SK-N-SH (cell line): Measurements from ENCODE around the gene CETN1. TPM values are rescaled to one million over a fixed set of nuclear protein-coding genes. Genes with fewer than 3 reads are reported as not detected.

ENCODE experiments used
- CTCF ChIA-PET: fragments of 300-600, 350-600 bp; formaldehyde crosslinking; extraction: SDS; loops from one replicate; lab custom pipeline; 2021; lab: Yijun Ruan, JAX
- POLR2A ChIA-PET: fragments of 350-600 bp; sonication (Branson Sonifier 250); formaldehyde crosslinking; extraction: SDS; loops from one replicate; lab custom pipeline; 2020; ENCODE audit warnings: antibody characterized with exemption, inconsistent platforms; lab: Yijun Ruan, JAX
- DNase-seq: peaks from one replicate; pipeline ENCODE4 v3.0.0; 2012
- H2AFZ ChIP-seq: fragments of 200-600 bp; sonication (generic); 2 replicates; pipeline ENCODE4 v1.8.1; 2016; ENCODE audit warnings: antibody characterized with exemption, mild to moderate bottlenecking, low read depth
- H3F3A ChIP-seq: fragments of 200-600 bp; sonication (generic); replicated peaks from 2 replicates; pipeline ENCODE3; 2016; ENCODE audit warnings: antibody characterized with exemption, mild to moderate bottlenecking; ENCODE audit not compliant: insufficient read depth
- H3K27ac ChIP-seq, 2 experiments: fragments of 200-500 bp in 1 of 2; fragments of 200-600 bp in 1 of 2; sonication (Bioruptor generic) in 1 of 2; sonication (generic), shearing (Covaris generic) in 1 of 2; 2 replicates each; pipeline versions ENCODE4 v1.5.1 to v1.6.1; 2014 to 2016; ENCODE audit warnings: low read depth in 2 of 2, inconsistent platforms in 1 of 2, low read length in 1 of 2, mild to moderate bottlenecking in 1 of 2, mixed read lengths in 1 of 2
- H3K27me3 ChIP-seq: fragments of 200-600 bp; sonication (generic), shearing (Covaris generic); 2 replicates; pipeline ENCODE4 v1.6.1; 2016; ENCODE audit warnings: mixed run types; ENCODE audit not compliant: insufficient read depth
- H3K36me3 ChIP-seq, 2 experiments: fragments of 200-500 bp in 1 of 2; fragments of 200-600 bp in 1 of 2; sonication (Bioruptor generic) in 1 of 2; sonication (generic) in 1 of 2; replicated peaks in 1 of 2; 2 replicates each; pipeline versions ENCODE3 to v1.5.1; 2014 to 2016; ENCODE audit warnings: low read length in 1 of 2, mild to moderate bottlenecking in 1 of 2; ENCODE audit not compliant: insufficient read depth in 2 of 2, control insufficient read depth in 1 of 2
- H3K4me1 ChIP-seq, 2 experiments: fragments of 200-500 bp in 1 of 2; fragments of 200-600 bp in 1 of 2; sonication (Bioruptor generic) in 1 of 2; sonication (generic), shearing (Covaris generic) in 1 of 2; 2 replicates each; pipeline versions ENCODE4 v1.5.1 to v1.6.1; 2014 to 2016; ENCODE audit warnings: low read depth in 1 of 2, low read length in 1 of 2, mixed run types in 1 of 2; ENCODE audit not compliant: insufficient read depth in 2 of 2, control insufficient read depth in 1 of 2
- H3K4me2 ChIP-seq: fragments of 200-600 bp; sonication (generic), shearing (Covaris generic); 2 replicates; pipeline ENCODE4 v1.6.1; 2017; ENCODE audit warnings: mixed run types
- H3K4me3 ChIP-seq, 2 experiments: fragments of 200-500 bp in 1 of 2; fragments of 200-600 bp in 1 of 2; sonication (Bioruptor generic) in 1 of 2; sonication (generic), shearing (Covaris generic) in 1 of 2; 2 replicates each; pipeline versions ENCODE4 v1.5.1 to v1.8.1; 2014 to 2016; ENCODE audit warnings: low read depth in 2 of 2, inconsistent platforms in 1 of 2, low read length in 1 of 2, mild to moderate bottlenecking in 1 of 2, mixed read lengths in 1 of 2, moderate library complexity in 1 of 2
- H3K79me2 ChIP-seq: fragments of 200-600 bp; sonication (generic); 2 replicates; pipeline ENCODE4 v1.8.1; 2017; ENCODE audit warnings: mild to moderate bottlenecking; ENCODE audit not compliant: insufficient read depth
- H3K9ac ChIP-seq: fragments of 200-600 bp; sonication (generic); 2 replicates; pipeline ENCODE4 v1.6.1; 2017; ENCODE audit warnings: mixed run types
- H3K9me2 ChIP-seq: fragments of 200-600 bp; sonication (generic); 2 replicates; pipeline ENCODE4 v1.6.1; 2017; ENCODE audit warnings: mixed run types
- H3K9me3 ChIP-seq: fragments of 200-600 bp; sonication (generic); 2 replicates; pipeline ENCODE4 v1.6.1; 2017; ENCODE audit warnings: mixed run types, mild to moderate bottlenecking, moderate library complexity
- H4K20me1 ChIP-seq: fragments of 200-600 bp; sonication (generic); 2 replicates; pipeline ENCODE4 v1.6.1; 2017; ENCODE audit warnings: mild to moderate bottlenecking, mixed run types; ENCODE audit not compliant: insufficient read depth
- CHD2 ChIP-seq: fragments of 150-350 bp; IDR thresholded peaks from 2 replicates; pipeline ENCODE4 v1.6.1; 2018; ENCODE audit warnings: low read length; ENCODE audit not compliant: partially characterized antibody
- EP300 ChIP-seq, 2 experiments: IDR thresholded peaks; 2 replicates each; pipeline versions ENCODE4 v1.4.0 to v1.6.1; 2012; ENCODE audit warnings: borderline replicate concordance in 1 of 2, low read depth in 1 of 2, low read length in 1 of 2
- FOSL2 ChIP-seq: IDR thresholded peaks from 2 replicates; pipeline ENCODE4 v1.4.0; 2012; ENCODE audit warnings: low read depth, mild to moderate bottlenecking, moderate library complexity, borderline replicate concordance
- FOXM1 ChIP-seq: IDR thresholded peaks from 2 replicates; pipeline ENCODE4 v1.4.0; 2012; ENCODE audit warnings: low read depth, mild to moderate bottlenecking
- GABPA ChIP-seq: IDR thresholded peaks from 2 replicates; pipeline ENCODE4 v1.4.0; 2012; ENCODE audit warnings: low read depth, mild to moderate bottlenecking
- GATA2 ChIP-seq: sonication (generic); formaldehyde crosslinking; IDR thresholded peaks from 2 replicates; pipeline ENCODE4 v1.5.0; 2020; ENCODE audit warnings: mild to moderate bottlenecking, missing genetic modification reagents
- JUND ChIP-seq: IDR thresholded peaks from 2 replicates; pipeline ENCODE4 v1.4.0; 2012
- MXI1 ChIP-seq: IDR thresholded peaks from 2 replicates; pipeline ENCODE4 v1.6.1; 2012; ENCODE audit warnings: mild to moderate bottlenecking, low read depth, low read length, improper control_type of control experiment
- NFIC ChIP-seq: IDR thresholded peaks from 2 replicates; pipeline ENCODE4 v1.4.0; 2012; ENCODE audit warnings: borderline replicate concordance
- RAD21 ChIP-seq: IDR thresholded peaks from 2 replicates; pipeline ENCODE4 v1.6.1; 2012; ENCODE audit warnings: mild to moderate bottlenecking, low read length
- RCOR1 ChIP-seq: fragments of 150-350 bp; IDR thresholded peaks from 2 replicates; pipeline ENCODE4 v1.6.1; 2017; ENCODE audit warnings: antibody characterized with exemption, low read length
- RFX5 ChIP-seq: IDR thresholded peaks from 2 replicates; pipeline ENCODE4 v1.6.1; 2012; ENCODE audit warnings: mild to moderate bottlenecking, improper control_type of control experiment, low read length
- RXRA ChIP-seq: IDR thresholded peaks from 2 replicates; pipeline ENCODE4 v1.4.0; 2012; ENCODE audit warnings: low read depth, mild to moderate bottlenecking, borderline replicate concordance
- SIN3A ChIP-seq: IDR thresholded peaks from 2 replicates; pipeline ENCODE4 v1.6.1; 2012; ENCODE audit warnings: low read depth, mild to moderate bottlenecking, low read length, moderate library complexity, borderline replicate concordance
- TAF1 ChIP-seq: IDR thresholded peaks from 2 replicates; pipeline ENCODE4 v1.6.1; 2012; ENCODE audit warnings: low read depth, mild to moderate bottlenecking, low read length, moderate library complexity, borderline replicate concordance
- TEAD4 ChIP-seq: IDR thresholded peaks from 2 replicates; pipeline ENCODE4 v1.4.0; 2012; ENCODE audit warnings: mild to moderate bottlenecking, borderline replicate concordance; ENCODE audit not compliant: insufficient read depth
- YY1 ChIP-seq: IDR thresholded peaks from 2 replicates; pipeline ENCODE4 v1.4.0; 2012; ENCODE audit warnings: low read depth, mild to moderate bottlenecking
- WGBS: methylation state at CpG from one replicate; pipeline ENCODE4 v1.1.6; 2017; ENCODE audit warnings: low lambda C conversion rate; 5-methylcytosine and 5-hydroxymethylcytosine counted together
- polyA plus RNA-seq, 3 experiments: library from polyadenylated mRNA; depleted of rRNA; stranded (reverse); fragments of >200 nt; gene quantifications; 2 replicates each; pipeline ENCODE4 v1.2.3, GENCODE V29; 2012
- TF ChIP-seq, protein P1 (sequence below): IDR thresholded peaks from 2 replicates; pipeline ENCODE4 v1.4.0; 2012; ENCODE audit warnings: low read depth, borderline replicate concordance
- TF ChIP-seq, protein P2 (sequence below): IDR thresholded peaks from 2 replicates; pipeline ENCODE4 v1.6.1; 2012; ENCODE audit warnings: mild to moderate bottlenecking, low read depth, low read length, moderate library complexity
- TF ChIP-seq, protein P3 (sequence below): fragments of 150-350 bp; IDR thresholded peaks from 2 replicates; pipeline ENCODE4 v1.6.1; 2017; ENCODE audit warnings: antibody characterized with exemption, low read length, low read depth, borderline replicate concordance
- TF ChIP-seq, protein P4 (sequence below): IDR thresholded peaks from 2 replicates; pipeline ENCODE4 v1.4.0; 2012; ENCODE audit warnings: low read depth, borderline replicate concordance

CETN1 gene
- polyA plus RNA-seq, 1 of the 3 experiments (the other 2 are of a cell fraction), result not detected

DNA sequence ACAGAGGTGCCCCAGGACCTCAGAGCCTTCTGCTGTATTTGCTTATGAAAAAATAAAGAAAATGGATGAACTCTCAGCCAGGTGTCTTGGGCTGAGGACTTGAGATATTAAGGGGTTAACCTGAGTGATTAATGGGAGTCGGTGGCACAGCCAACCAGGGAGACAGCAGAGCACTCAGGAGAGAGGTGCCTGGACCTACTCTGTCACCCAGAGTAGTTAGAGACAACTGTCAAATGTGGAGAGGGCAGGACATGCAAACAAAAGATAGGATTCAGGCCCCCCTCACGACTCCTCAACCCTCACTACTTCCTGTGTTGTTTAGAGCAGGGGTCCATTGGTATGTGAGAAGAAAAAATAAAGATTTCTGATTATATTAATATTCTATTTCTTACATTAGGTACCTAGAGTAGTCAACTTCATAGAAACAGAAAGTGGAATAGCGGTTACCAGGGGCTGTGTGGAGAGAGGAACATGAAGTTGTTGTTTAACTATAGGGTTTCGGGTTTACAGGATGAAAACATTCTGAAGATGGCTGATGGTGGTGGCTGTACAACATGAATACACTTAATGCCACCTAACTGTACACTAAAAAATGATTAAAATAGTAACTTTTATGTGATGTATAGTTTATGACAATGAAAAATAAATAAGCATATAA lies 28.6 kb upstream of the CETN1 start (continued):
- TF ChIP-seq, protein P1, sequence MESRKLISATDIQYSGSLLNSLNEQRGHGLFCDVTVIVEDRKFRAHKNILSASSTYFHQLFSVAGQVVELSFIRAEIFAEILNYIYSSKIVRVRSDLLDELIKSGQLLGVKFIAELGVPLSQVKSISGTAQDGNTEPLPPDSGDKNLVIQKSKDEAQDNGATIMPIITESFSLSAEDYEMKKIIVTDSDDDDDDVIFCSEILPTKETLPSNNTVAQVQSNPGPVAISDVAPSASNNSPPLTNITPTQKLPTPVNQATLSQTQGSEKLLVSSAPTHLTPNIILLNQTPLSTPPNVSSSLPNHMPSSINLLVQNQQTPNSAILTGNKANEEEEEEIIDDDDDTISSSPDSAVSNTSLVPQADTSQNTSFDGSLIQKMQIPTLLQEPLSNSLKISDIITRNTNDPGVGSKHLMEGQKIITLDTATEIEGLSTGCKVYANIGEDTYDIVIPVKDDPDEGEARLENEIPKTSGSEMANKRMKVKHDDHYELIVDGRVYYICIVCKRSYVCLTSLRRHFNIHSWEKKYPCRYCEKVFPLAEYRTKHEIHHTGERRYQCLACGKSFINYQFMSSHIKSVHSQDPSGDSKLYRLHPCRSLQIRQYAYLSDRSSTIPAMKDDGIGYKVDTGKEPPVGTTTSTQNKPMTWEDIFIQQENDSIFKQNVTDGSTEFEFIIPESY, result no peak

DNA sequence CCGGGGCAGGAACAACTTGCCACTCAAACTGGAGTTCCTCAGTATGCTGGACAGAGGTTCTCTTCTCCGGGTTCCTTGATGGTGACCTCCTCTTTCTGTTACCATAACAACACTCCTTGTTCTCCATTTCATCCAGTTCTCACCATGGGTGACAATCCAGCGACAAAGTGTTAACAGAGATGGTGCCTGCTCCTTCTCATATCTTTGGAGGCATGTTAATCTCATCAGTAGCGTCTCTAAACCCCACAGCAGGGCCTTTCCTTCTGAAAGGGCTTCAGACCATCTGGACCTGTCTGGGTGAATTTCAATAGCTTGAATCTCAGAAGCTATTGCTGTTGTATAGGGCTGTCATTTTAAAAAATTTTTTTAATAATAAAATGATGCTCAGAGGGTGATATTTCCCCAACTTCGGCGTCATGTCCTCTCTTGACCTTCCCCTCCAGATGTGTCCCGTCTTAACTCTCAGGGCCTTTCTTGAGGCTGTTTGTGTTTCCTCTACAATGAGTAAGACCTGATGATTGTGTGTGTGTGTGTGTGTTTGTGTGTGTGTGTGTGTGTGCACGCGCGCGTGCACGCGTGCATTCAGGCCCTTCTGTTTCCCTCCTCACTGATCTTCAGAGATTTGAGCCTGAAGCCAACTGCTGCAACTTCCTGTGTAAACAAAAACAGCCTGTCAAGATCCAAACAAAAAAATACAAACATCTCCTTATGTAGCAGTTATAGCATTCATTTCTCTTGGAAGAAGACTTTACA lies 24.3 kb upstream of the CETN1 start:
- H2AFZ ChIP-seq, result no peak overlapping the region
- H3K9me2 ChIP-seq, result no peaks in the 10 kb centered on the region

More for the DNA sequence above, 24.3 kb upstream of the CETN1 start:
- CTCF ChIA-PET, result interaction anchor here (0.6 kb wide), 1 partner anchor 18 kb away, joined by 3 read pairs; no protein-coding TSS in a partner anchor
- Histone ChIP-seq H3F3A (no peaks in the 10 kb centered on the region), H4K20me1 (no peaks in the 10 kb centered on the region), H3K79me2 (no peaks in the 10 kb centered on the region), H3K36me3 (no peaks in the 10 kb centered on the region), H3K27ac (no peak overlapping the region), H3K4me2 (no peak overlapping the region), H3K9ac (no peak overlapping the region), H3K27me3 (no peaks in the 10 kb centered on the region; the same call in 1 of the 2 replicates), H3K4me3 (no peak overlapping the region), H3K9me3 (no peaks in the 10 kb centered on the region), H3K4me1 (no peaks in the 10 kb centered on the region)
- POLR2A ChIA-PET, result no interaction called here
- 49% methylated on average over 13 of the region's 13 CpGs for WGBS
- TF ChIP-seq, protein P2, sequence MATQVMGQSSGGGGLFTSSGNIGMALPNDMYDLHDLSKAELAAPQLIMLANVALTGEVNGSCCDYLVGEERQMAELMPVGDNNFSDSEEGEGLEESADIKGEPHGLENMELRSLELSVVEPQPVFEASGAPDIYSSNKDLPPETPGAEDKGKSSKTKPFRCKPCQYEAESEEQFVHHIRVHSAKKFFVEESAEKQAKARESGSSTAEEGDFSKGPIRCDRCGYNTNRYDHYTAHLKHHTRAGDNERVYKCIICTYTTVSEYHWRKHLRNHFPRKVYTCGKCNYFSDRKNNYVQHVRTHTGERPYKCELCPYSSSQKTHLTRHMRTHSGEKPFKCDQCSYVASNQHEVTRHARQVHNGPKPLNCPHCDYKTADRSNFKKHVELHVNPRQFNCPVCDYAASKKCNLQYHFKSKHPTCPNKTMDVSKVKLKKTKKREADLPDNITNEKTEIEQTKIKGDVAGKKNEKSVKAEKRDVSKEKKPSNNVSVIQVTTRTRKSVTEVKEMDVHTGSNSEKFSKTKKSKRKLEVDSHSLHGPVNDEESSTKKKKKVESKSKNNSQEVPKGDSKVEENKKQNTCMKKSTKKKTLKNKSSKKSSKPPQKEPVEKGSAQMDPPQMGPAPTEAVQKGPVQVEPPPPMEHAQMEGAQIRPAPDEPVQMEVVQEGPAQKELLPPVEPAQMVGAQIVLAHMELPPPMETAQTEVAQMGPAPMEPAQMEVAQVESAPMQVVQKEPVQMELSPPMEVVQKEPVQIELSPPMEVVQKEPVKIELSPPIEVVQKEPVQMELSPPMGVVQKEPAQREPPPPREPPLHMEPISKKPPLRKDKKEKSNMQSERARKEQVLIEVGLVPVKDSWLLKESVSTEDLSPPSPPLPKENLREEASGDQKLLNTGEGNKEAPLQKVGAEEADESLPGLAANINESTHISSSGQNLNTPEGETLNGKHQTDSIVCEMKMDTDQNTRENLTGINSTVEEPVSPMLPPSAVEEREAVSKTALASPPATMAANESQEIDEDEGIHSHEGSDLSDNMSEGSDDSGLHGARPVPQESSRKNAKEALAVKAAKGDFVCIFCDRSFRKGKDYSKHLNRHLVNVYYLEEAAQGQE, result no peak
- no peak for TF ChIP-seq RAD21
- no peak for TF ChIP-seq MXI1
- TF ChIP-seq CHD2, result no peak
- no peak for TF ChIP-seq TAF1
- TF ChIP-seq, protein P3, sequence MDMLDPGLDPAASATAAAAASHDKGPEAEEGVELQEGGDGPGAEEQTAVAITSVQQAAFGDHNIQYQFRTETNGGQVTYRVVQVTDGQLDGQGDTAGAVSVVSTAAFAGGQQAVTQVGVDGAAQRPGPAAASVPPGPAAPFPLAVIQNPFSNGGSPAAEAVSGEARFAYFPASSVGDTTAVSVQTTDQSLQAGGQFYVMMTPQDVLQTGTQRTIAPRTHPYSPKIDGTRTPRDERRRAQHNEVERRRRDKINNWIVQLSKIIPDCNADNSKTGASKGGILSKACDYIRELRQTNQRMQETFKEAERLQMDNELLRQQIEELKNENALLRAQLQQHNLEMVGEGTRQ, result no peak
- no peak for TF ChIP-seq GABPA
- TF ChIP-seq, protein P4, sequence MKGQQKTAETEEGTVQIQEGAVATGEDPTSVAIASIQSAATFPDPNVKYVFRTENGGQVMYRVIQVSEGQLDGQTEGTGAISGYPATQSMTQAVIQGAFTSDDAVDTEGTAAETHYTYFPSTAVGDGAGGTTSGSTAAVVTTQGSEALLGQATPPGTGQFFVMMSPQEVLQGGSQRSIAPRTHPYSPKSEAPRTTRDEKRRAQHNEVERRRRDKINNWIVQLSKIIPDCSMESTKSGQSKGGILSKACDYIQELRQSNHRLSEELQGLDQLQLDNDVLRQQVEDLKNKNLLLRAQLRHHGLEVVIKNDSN, result no peak
- no peak for TF ChIP-seq YY1
- no peak for TF ChIP-seq SIN3A
- TF ChIP-seq EP300 (IDR thresholded peaks at IDR 0.05; ENCODE audit: borderline replicate concordance in 1 of 2, low read depth in 1 of 2, low read length in 1 of 2), result no peak
- no peak for TF ChIP-seq FOXM1
- TF ChIP-seq GATA2 (CRISPR knock-in tag), result no peak
- no peak for TF ChIP-seq RFX5
- TF ChIP-seq JUND, result no peak
- TF ChIP-seq NFIC, result no peak
- TF ChIP-seq RXRA, result no peak
- no peak for TF ChIP-seq RCOR1
- TF ChIP-seq FOSL2, result no peak
- TF ChIP-seq TEAD4, result no peak
- no peak for DNase-seq
